ENCODE measurements around the gene ZNF783. TPM values are rescaled to one million over a fixed set of nuclear protein-coding genes. Genes with fewer than 3 reads are reported as not detected.

ZNF783 gene
- total RNA-seq, 1 donor from 2014 or later = 22.9 TPM

DNA sequence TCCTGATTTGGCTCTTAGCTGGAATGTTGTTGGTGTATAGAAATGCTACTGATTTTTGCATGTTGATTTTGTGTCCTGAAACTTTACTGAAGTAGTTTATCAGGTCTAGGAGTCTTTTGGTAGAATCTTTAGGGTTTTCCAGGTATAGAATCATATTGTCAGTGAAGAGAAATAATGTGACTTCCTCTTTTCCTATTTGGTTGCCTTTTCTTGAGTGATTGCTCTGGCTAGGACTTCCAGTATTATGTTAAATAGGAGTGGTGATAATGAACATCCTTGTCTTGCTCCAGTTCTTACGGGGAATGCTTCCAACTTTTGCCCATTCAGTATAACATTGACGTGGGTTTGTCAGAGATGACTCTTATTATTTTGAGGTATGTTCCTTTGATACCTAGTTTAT lies 52.0 kb downstream of the ZNF783 start:
- H3K27me3 Mint-ChIP-seq (ENCODE audit: unreplicated experiment) = no peaks in the 10 kb centered on the region
- H3K4me3 Mint-ChIP-seq (ENCODE audit: unreplicated experiment) = no peak overlapping the region
- DNase-seq = no peak
- H3K4me1 Mint-ChIP-seq (ENCODE audit: low read depth, unreplicated experiment) = no peaks in the 10 kb centered on the region
- no peak for TF ChIP-seq CTCF (IDR thresholded peaks at IDR 0.05; ENCODE audit: partially characterized antibody, unreplicated experiment)
- H3K36me3 Mint-ChIP-seq (ENCODE audit: unreplicated experiment) = no peaks in the 10 kb centered on the region
- H3K9me3 Mint-ChIP-seq (ENCODE audit: unreplicated experiment) = no peaks in the 10 kb centered on the region
- H3K27ac Mint-ChIP-seq (ENCODE audit: unreplicated experiment) = no peak overlapping the region

GRCh38 chr7:149316606-149317005 lies 54.6 kb downstream of the ZNF783 start:
- Mint-ChIP-seq H3K4me1 (ENCODE audit: low read depth, unreplicated experiment) (no peaks in the 10 kb centered on the region), H3K36me3 (ENCODE audit: unreplicated experiment) (no peaks in the 10 kb centered on the region), H3K9me3 (ENCODE audit: unreplicated experiment) (no peaks in the 10 kb centered on the region), H3K27ac (ENCODE audit: unreplicated experiment) (no peak overlapping the region), H3K27me3 (ENCODE audit: unreplicated experiment) (no peaks in the 10 kb centered on the region), H3K4me3 (ENCODE audit: unreplicated experiment) (no peak overlapping the region)
- TF ChIP-seq CTCF (IDR thresholded peaks at IDR 0.05; ENCODE audit: partially characterized antibody, unreplicated experiment) = no peak
- no peak for DNase-seq

DNA sequence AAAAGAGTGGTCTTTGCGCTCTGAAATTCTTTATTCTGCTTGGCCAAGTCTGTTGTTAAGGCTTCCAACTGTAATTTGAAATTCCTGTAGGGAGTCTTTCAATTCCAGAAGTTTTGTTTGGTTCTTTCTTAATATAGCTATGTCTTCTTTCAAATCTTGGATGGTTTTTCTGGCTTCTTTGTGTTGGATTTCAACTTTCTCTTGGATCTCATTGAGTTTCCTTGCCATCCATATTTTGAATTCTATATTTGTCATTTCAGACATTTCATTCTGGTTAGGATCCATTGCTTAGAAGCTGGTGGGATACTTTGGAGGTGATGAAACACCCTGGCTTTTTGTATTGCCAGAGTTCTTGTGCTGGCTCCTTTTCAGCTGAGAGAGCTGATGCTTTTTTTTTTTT lies 55.5 kb downstream of the ZNF783 start:
- Mint-ChIP-seq H3K27ac (ENCODE audit: unreplicated experiment) (no peak overlapping the region), H3K27me3 (ENCODE audit: unreplicated experiment) (no peaks in the 10 kb centered on the region), H3K36me3 (ENCODE audit: unreplicated experiment) (no peaks in the 10 kb centered on the region), H3K9me3 (ENCODE audit: unreplicated experiment) (no peaks in the 10 kb centered on the region), H3K4me1 (ENCODE audit: low read depth, unreplicated experiment) (no peaks in the 10 kb centered on the region), H3K4me3 (ENCODE audit: unreplicated experiment) (no peak overlapping the region)
- TF ChIP-seq CTCF (IDR thresholded peaks at IDR 0.05; ENCODE audit: partially characterized antibody, unreplicated experiment) = no peak
- no peak for DNase-seq

DNA sequence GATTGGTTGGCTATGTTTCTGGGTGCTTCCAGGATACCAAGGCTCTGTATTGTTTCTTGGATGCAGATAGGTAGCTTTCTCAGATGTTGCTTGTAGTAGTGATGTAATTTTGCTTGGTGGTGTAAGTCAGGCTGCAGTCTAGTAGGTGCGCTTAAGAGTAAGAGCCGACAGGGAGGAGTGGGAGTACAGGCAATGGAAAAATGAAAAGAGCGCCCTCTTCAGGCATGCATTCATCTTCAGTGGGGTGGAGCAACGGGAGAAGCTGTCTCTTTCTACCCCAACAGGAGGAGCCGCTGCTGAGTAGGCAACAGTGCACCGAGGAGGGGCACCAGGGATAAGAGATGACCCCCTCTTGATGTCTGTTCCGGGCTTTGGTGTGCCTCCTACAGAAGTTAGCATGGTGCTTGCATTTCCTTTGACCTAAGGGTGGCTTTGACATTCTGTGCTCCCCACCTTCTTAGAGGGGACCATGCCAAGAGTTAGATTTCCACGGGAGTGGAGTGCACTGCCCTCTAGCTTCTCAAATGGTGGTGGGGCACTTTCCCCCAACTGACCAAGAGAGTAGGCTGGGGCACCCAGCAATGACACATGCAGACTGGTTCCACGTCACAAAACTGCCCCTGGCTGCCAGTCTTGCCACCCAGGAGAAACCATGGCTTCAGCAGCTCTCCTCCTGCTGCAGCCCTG lies 56.1 kb downstream of the ZNF783 start:
- H3K4me3 Mint-ChIP-seq (ENCODE audit: unreplicated experiment) = no peak overlapping the region
- H3K27ac Mint-ChIP-seq (ENCODE audit: unreplicated experiment) = no peak overlapping the region
- peak; percentile 13 for TF ChIP-seq CTCF (IDR thresholded peaks at IDR 0.05; ENCODE audit: partially characterized antibody, unreplicated experiment)
- H3K27me3 Mint-ChIP-seq (ENCODE audit: unreplicated experiment) = no peaks in the 10 kb centered on the region
- H3K4me1 Mint-ChIP-seq (ENCODE audit: low read depth, unreplicated experiment) = no peaks in the 10 kb centered on the region
- H3K36me3 Mint-ChIP-seq (ENCODE audit: unreplicated experiment) = no peaks in the 10 kb centered on the region
- no peaks in the 10 kb centered on the region for H3K9me3 Mint-ChIP-seq (ENCODE audit: unreplicated experiment)
- DNase-seq = no peak

DNA sequence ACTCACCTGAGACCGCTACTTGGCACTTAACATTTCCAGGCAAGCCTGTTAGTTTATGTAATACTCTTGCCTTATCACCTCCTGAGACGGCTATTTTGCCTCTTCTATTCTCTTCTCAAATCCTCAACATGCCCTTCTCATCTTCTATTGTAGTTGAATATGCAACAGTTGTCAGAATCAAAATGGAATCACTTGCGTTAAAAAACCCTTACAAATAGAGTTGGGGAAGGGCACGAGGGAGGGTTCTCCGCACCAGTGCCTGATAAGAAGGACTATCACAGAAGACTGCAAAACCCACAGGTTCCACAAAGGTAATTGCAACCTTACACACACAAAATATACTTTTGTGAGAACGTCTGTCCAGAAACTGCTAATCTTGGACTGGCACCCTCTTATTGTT lies 57.4 kb downstream of the ZNF783 start:
- Mint-ChIP-seq H3K4me3 (ENCODE audit: unreplicated experiment) (no peak overlapping the region), H3K36me3 (ENCODE audit: unreplicated experiment) (no peaks in the 10 kb centered on the region), H3K27ac (ENCODE audit: unreplicated experiment) (no peak overlapping the region), H3K9me3 (ENCODE audit: unreplicated experiment) (no peaks in the 10 kb centered on the region), H3K4me1 (ENCODE audit: low read depth, unreplicated experiment) (no peaks in the 10 kb centered on the region), H3K27me3 (ENCODE audit: unreplicated experiment) (no peaks in the 10 kb centered on the region)
- DNase-seq = no peak
- no peak for TF ChIP-seq CTCF (IDR thresholded peaks at IDR 0.05; ENCODE audit: partially characterized antibody, unreplicated experiment)
